Measurements from ENCODE around the gene KRTAP10-3.

The KRTAP10-3 gene

GRCh38 chr21:44519346-44520325 is 39.0 kb downstream of the KRTAP10-3 start:
- DNase-seq (ENCODE audit: extremely low read depth in 1 of 2, low read depth in 1 of 2) = no peak

DNA sequence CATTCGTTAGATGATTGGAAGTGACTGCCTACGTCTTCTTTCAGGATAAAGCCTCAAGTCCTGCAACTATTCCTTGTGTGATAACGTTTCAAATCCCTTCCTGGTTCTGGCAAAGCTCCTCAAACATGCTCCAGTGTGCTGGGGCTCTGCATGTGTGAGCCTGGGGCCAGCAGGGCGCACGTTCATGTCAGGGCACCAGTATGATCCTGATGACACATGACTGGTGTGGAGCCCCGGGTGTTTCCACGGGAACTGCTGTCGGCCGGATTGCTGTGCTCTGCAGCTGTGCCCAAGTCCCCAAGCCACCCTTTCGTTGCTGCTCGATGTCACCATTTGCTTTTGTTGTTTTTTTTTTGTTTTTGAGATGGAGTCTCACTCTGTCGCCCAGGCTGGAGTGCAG is 39.9 kb downstream of the KRTAP10-3 start:
- DNase-seq (ENCODE audit: extremely low read depth in 1 of 2, low read depth in 1 of 2) = no peak

DNA sequence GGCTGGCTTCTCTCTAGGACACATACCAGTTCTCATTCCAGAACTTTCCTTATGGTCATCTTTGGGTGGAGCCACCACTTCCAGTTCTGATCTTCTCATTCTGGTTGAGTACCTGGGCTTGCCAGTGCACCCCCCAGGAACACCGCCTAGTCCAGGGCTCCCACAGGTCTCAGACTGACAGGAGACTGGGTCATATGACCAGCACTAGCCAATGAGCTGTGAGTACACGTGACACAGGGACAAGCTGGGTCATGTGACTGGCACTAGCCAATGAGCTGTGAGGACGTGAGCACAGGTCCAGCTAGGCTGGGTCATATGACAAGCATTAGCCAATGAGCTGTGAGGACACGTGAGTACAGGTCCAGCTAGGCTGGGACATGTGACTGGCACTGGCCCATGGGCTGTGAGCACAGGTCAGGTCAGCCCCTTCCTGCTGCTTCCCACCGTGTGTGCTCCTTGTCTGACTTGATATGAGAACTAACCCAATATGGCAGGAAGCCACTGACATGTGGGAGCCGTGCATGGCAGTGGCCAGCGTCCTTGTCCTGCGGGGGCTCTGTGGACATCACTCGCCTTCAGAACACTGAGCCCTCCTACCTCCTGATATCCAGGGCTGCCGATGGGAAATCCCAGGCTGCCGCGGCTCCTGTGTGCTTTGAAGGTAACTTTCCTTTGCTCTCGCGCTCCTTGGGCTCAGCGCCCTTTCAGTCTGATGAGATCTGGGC is 41.3 kb downstream of the KRTAP10-3 start:
- DNase-seq (ENCODE audit: extremely low read depth in 1 of 2, low read depth in 1 of 2) = no peak

DNA sequence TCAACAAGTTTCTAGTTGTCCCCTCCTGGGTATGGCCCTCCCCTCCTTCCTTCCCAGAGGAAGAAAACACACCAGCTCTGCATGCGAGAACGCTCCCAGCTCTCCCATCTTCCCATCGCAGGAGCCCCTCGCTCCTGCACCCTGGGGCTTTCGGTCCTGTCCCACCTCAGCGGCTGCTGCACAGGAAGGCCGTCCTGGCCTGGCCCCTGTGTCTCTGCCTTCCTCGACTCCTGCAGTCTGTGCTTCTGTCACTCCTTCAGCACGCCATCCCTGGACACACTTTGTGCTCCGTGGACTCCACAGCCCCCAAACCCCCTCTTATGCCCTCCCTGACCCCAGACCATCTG is 41.8 kb downstream of the KRTAP10-3 start:
- DNase-seq (ENCODE audit: extremely low read depth in 1 of 2, low read depth in 1 of 2) = no peak

DNA sequence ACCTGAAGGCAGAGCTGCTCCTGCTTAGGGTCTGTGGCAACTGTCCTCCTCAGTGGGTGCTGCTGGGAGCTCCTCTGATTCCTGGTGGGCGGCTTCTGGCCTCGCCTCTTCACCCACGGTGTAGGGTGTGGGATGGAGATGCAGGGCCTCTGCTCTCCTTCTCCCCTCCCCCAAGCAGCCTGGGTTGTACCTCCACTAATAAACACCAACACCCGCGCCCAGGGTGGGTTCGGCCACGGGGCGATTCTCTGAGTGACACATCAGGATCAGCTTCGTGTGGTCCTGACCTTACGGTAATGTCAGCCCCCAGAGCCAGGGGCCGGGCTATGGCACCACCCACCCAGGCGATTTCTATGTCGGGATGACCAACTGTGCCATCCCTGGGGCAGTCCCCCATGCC is 42.3 kb downstream of the KRTAP10-3 start:
- DNase-seq (ENCODE audit: extremely low read depth in 1 of 2, low read depth in 1 of 2) = no peak

- DNase-seq (ENCODE audit: extremely low read depth in 1 of 2, low read depth in 1 of 2) = no peak
Observed at GRCh38 chr21:44515359-44516165, 43.0 kb downstream of the KRTAP10-3 start.

DNA sequence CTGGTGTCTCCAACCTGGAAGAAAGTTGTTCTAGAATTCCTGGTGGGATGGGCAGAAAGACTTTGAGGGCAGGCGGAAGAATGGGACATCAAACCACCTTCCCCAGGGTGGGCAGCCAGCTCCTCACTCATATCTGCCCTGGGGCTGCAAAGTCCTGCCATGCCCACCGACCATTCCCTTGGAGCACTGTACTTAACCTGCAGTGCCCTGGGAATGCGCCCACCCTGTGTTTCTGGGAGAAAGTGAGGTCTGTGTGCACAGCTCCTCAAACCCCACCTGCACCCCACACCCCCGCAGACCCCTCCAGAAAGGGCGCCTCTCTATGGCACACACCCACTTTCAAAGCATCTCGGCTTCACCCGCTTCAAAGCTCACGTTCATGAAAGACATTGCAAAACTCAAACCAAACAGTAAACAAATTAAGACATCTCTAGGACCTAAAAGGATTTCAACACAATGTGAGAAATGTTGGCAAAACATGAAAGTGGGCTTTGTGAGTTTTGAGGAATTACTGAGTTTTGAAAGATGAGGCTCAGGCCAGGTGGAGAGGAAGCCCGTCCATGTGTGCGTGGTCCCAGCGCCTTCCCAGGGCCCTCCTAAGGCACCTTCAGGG is 43.7 kb downstream of the KRTAP10-3 start:
- DNase-seq (ENCODE audit: extremely low read depth in 1 of 2, low read depth in 1 of 2) = no peak

GRCh38 chr21:44514218-44514520 is 44.4 kb downstream of the KRTAP10-3 start:
- no peak for DNase-seq (ENCODE audit: extremely low read depth in 1 of 2, low read depth in 1 of 2)

DNA sequence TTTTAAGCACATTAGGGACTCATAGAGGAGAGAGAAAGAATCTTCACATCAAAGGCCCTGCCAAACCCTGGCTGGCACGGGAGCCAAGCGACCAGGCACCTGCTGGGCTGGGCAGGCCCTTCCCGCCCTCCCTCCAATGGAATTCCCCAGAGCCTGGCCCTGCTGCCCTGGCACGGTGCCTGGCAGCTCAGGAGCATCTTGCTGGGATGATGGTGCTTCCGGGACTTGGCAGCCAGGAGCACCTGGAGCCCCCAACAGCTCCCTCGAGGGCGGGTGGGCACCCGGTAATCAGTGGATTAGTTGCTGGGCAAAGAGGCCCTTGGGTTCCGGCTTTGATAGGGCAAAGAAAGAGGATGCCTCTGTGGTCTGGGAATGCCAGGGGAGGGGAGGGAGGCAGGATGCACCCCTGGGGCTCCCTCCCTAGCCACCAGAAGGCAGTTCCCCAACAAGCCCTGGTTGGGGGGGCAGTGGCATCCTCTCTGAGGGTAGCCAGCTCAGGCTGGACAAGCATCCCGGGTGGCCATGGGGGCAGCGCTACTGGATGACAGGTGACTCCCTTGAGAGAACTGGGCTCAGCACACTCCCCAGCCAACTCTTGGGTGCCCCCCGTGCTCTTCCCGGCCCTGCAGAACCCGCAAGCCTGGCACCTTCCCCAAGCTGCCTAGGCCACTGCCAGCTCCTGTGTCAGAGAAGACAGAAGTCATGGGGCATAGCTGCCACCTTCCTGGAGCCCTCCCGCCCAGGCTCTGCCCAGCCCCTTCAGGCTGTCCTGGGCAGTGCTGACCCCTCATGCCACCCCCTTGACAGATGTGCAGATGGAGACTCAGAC is 45.0 kb downstream of the KRTAP10-3 start:
- no peak for DNase-seq (ENCODE audit: extremely low read depth in 1 of 2, low read depth in 1 of 2)

DNA sequence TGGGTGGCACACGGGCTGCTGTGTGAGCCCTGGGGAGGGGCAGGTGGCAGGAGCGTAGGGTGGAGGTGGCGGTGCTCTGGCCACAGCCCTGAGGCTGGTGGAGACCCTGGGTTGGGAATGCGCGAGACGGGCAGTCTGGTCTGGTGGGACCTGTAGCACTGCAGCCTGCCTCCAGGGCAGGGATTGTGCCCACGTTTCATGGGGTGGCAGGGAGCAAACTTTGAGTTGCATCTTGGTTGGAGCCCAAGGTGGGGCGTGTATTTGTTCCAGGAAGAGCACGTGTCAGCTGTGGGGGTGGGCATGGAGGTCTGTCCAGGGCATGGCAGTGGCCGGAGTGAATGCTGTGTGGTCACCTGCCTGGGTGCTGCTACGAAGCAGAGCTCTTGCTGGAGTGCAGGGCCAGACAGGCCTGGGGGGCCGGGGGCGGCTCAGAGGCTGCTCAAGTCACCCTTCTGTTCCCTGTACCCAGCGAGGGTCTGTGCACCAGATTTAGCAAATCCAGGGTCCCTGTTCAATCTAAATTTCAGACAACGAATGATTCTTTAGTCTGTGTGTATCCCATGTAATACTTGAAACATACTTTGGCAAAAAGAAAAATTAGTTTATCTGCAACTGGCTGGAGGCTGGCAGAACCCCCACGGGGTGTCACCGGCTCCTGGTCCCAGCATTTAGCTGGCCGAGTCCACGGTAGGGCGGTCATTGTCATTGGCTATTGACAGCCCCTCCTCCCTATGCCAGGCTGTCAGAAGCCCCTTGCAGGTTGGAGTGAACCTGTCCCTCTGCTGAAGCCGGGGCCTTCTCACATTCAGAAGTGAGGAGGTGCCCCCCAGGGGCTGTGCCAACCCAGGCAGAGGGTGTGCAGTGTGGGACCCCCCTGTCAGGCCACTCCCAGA is 45.9 kb downstream of the KRTAP10-3 start:
- DNase-seq (ENCODE audit: extremely low read depth in 1 of 2, low read depth in 1 of 2) = no peak

DNA sequence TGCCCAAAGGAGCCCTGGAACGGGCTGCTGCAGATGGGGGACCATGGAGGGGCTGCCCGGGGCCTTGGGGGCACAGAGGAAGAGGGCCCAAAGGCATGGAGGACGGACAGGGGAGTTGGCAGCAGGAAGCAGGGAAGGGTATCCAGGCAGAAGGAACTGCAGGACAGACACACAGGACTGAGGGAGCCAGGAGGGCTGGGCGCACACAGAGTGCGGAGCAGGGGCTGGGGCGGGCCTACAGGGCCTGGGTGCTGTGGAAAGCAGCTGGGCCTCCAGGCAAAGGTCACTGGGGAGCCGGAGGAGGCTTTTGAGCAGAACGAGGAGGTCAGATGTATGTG is 46.7 kb downstream of the KRTAP10-3 start:
- no peak for DNase-seq (ENCODE audit: extremely low read depth in 1 of 2, low read depth in 1 of 2)

DNA sequence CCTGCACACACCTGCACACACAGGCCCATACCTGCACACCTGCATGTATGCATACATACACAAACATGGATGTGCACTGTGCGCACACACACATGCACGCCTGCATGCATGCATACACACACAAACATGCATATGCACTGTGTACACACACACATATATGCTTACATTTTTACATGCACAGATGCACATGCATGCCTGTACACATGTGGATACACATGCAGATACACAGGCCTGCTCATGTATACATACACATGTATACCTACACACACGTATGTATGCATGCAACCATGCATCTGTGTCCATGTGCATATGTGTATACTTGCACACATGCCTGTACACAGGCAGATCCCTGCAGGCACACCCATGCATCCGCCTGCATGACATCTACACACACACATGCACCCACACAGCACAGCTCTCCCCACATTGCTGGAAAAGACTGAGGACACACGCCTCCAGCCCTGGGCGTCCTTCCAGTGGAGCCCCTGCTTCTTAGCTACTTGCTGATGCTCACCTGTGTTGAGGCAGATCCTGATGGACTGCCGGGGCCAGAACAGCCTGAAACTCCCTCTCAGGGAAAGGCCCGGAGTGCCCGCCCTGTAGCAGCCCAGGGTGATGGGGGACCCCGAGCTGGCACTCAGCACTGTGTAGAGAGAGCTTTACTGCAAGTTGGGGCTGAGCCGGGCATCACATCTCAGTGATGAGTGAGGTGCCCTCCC is 47.2 kb downstream of the KRTAP10-3 start:
- DNase-seq (ENCODE audit: extremely low read depth in 1 of 2, low read depth in 1 of 2) = no peak

GRCh38 chr21:44510508-44511218 is 47.9 kb downstream of the KRTAP10-3 start:
- peak; percentile 49 to 82 for DNase-seq (ENCODE audit: extremely low read depth in 1 of 2, low read depth in 1 of 2)

GRCh38 chr21:44510109-44510507 is 48.5 kb downstream of the KRTAP10-3 start:
- no peak for DNase-seq (ENCODE audit: extremely low read depth in 1 of 2, low read depth in 1 of 2)

DNA sequence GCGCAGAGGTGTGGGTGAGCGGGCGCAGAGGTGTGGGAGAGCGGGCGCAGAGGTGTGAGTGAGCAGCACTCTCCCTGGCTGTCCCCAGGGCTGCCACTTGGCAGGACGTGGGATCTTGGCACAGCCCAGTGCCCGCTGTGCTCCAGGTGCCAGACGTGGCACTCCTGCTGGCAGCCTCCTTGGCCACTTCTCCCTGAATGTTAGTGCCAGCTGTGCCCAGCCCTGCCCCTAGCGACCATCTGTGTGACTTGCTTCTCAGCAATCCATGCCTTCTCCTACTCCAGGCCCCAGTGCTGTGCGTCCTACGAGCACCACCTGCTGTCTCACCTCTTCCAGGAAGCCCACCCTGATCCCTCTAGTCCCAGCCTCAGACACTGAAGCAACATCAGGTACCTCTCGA is 49.1 kb downstream of the KRTAP10-3 start:
- DNase-seq (ENCODE audit: extremely low read depth in 1 of 2, low read depth in 1 of 2) = no peak

DNA sequence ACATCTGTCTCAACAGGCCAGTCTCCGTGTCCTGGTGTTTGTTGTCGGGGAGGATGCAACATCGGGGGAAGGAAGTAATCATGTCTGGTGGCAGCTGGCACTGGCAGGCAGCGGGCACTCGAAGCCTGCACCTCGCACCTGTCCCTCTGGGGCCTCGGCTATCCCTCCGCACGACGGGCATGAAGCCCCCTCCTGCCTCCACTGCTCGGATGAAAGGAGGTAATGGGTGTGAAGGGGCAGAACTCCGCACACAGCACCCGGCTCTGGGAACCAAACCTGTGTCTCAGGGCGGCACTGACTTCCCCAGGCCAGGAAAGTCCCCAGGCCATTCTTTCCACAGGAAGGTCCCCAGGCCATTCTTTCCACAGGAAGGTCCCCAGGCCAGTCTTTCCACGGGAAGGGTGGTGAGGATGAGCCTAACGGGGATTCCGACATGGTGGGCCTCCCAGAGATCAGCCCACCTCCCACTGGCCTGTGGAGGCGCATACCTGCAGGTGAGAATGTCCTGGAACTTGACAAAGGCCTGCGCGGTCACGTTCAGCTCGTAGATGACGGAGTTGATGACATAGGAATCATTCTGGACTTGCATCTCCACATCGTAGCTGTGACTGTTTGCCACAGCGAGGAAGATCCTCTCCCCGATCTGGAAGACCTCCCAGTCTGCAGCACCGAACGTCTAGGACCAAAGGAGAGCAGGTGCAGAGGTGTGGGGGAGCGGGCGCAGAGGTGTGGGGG is 49.7 kb downstream of the KRTAP10-3 start:
- DNase-seq (ENCODE audit: extremely low read depth in 1 of 2, low read depth in 1 of 2) = no peak

DNA sequence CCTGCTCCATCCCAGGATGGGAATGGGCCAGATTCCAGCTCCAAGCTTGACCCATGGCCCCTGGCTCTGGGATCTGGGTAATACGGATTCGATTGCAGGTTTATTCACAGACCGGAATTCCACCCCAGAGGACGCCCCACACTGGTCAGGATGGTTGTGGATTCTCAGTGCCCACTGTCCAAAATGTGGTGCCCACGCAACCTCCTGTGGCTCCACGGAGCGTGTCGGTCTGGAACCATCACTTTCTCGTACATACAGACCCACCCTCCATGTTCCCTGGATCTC is 50.2 kb downstream of the KRTAP10-3 start:
- DNase-seq (ENCODE audit: extremely low read depth in 1 of 2, low read depth in 1 of 2) = no peak

Measured in activated CD8-positive, alpha-beta memory T cell treated with anti-CD3 and anti-CD28 coated beads for 1 hour (primary cell).